CD4-positive, alpha-beta T cell treated with Interleukin-15 for 1 hour (primary cell): ENCODE measurements around the gene SCYGR8.
"Not testable (repeated sequence)": the region's sequence is repeated elsewhere in the genome, so short reads cannot be mapped to it uniquely, and the experiment has no call there.

ENCODE experiments used
- DNase-seq: peaks from one replicate; pipeline ENCODE4 v3.0.0-alpha.2; 2020

SCYGR8 gene

GRCh38 chr2:227745594-227745993, at the start of gene SCYGR8:
SCYGR8 (plus strand) TSS chr2:227745894; CDS start chr2:227745894, 0 bp downstream.
- no peak for DNase-seq

- no peak for DNase-seq
Measured at GRCh38 chr2:227696990-227697679, 48.6 kb upstream of the SCYGR8 start.

GRCh38 chr2:227701556-227701955, 44.1 kb upstream of the SCYGR8 start:
- no peak for DNase-seq

- DNase-seq = no peak
Measured at GRCh38 chr2:227703280-227703732, 42.4 kb upstream of the SCYGR8 start.

- DNase-seq = no peak
Measured at GRCh38 chr2:227703961-227704360, 41.7 kb upstream of the SCYGR8 start.

- DNase-seq = no peak
Measured at GRCh38 chr2:227706859-227707258, 38.8 kb upstream of the SCYGR8 start.

GRCh38 chr2:227707390-227707789, 38.3 kb upstream of the SCYGR8 start:
- DNase-seq = no peak

GRCh38 chr2:227710986-227711385, 34.7 kb upstream of the SCYGR8 start:
- no peak for DNase-seq

- no peak for DNase-seq
Measured at GRCh38 chr2:227713291-227713690, 32.4 kb upstream of the SCYGR8 start.

GRCh38 chr2:227716501-227716900, 29.2 kb upstream of the SCYGR8 start:
- DNase-seq = no peak

GRCh38 chr2:227717687-227718567, 27.8 kb upstream of the SCYGR8 start, which contains the start of gene SLC19A3:
SLC19A3 (minus strand) TSS chr2:227718028; CDS start chr2:227702318, 15,710 bp downstream.
- DNase-seq = no peak

GRCh38 chr2:227719641-227720040, 26.1 kb upstream of the SCYGR8 start:
- DNase-seq = no peak

- no peak for DNase-seq
Measured at GRCh38 chr2:227720680-227721079, 25.0 kb upstream of the SCYGR8 start.

- DNase-seq = not testable (repeated sequence)
Measured at GRCh38 chr2:227722821-227723220, 22.9 kb upstream of the SCYGR8 start.

GRCh38 chr2:227724394-227725039, 21.2 kb upstream of the SCYGR8 start, which contains the start of gene SCYGR6:
SCYGR6 (minus strand) TSS chr2:227724757; CDS start chr2:227724757, 0 bp downstream.
- no peak for DNase-seq

- DNase-seq = no peak
Measured at GRCh38 chr2:227728035-227728434, 17.7 kb upstream of the SCYGR8 start, which contains the start of gene SCYGR7. SCYGR7 (plus strand) TSS chr2:227728335; CDS start chr2:227728335, 0 bp downstream.

GRCh38 chr2:227739351-227739750, 6.3 kb upstream of the SCYGR8 start:
- DNase-seq = no peak

- DNase-seq = not testable (repeated sequence)
Measured at GRCh38 chr2:227740705-227741104, 5.0 kb upstream of the SCYGR8 start.

- DNase-seq = no peak
Measured at GRCh38 chr2:227748079-227748478, 2.4 kb downstream of the SCYGR8 start.

GRCh38 chr2:227756261-227756660, 10.6 kb downstream of the SCYGR8 start:
- DNase-seq = not testable (repeated sequence)

GRCh38 chr2:227759411-227760118, 13.9 kb downstream of the SCYGR8 start:
- no peak for DNase-seq

- no peak for DNase-seq
Measured at GRCh38 chr2:227761740-227762476, 16.2 kb downstream of the SCYGR8 start.
